Gastrocnemius medialis (tissue), 4 donors: ENCODE data around the gene LIMCH1. TPM values are rescaled to one million over a fixed set of nuclear protein-coding genes. Genes with fewer than 3 reads are reported as not detected.
A peak's percentile ranks its signal among the peaks of the same experiment; 100 is the strongest.

Experiments
- ATAC-seq, 2 donors: fragments of 150-250 bp; one replicate each; pipeline ENCODE4 v1.9.1; 2016
- DNase-seq, 2 donors: peaks; one replicate each; pipeline ENCODE4 v3.0.0-alpha.2; 2019
- H3K27ac ChIP-seq, 4 donors: fragments of 200-600 bp; sonication (generic); 1 replicate in 1 of 4; 2 replicates in 3 of 4; pipeline ENCODE4 v1.5.1; 2016 to 2018; ENCODE audit warnings: mild to moderate bottlenecking in 2 of 4, moderate library complexity in 1 of 4
- H3K27me3 ChIP-seq, 3 donors: fragments of 200-600 bp; sonication (generic) in 2 of 3; 1 replicate in 1 of 3; 2 replicates in 2 of 3; pipeline versions ENCODE4 v1.5.1 to v1.6.0; 2016 to 2019; ENCODE audit warnings: mild to moderate bottlenecking in 1 of 3, moderate library complexity in 1 of 3
- H3K36me3 ChIP-seq, 2 donors: fragments of 200-600 bp; sonication (generic) in 1 of 2; one replicate each; pipeline ENCODE4 v1.5.1; 2017 to 2018
- H3K4me1 ChIP-seq, 2 donors: fragments of 200-600 bp; sonication (generic) in 1 of 2; one replicate each; pipeline ENCODE4 v1.5.1; 2016 to 2017; ENCODE audit warnings: mild to moderate bottlenecking in 2 of 2
- H3K4me3 ChIP-seq, 4 donors: fragments of 200-600 bp; sonication (generic) in 3 of 4; 1 replicate in 1 of 4; 2 replicates in 3 of 4; pipeline ENCODE4 v1.5.1; 2016 to 2019; ENCODE audit warnings: mild to moderate bottlenecking in 2 of 4
- H3K9me3 ChIP-seq, 3 donors: fragments of 200-600 bp; sonication (generic) in 2 of 3; 1 replicate in 1 of 3; 2 replicates in 2 of 3; pipeline ENCODE4 v1.5.1; 2016 to 2019
- CTCF ChIP-seq, 5 experiments: fragments of 450-650 bp in 3 of 5; fragments of 200-600 bp in 2 of 5; sonication (generic) in 2 of 5; IDR thresholded peaks in 4 of 5; conservative IDR thresholded peaks in 1 of 5; 1 replicate in 4 of 5; 2 replicates in 1 of 5; pipeline ENCODE4 v1.5.1; 2016 to 2019; ENCODE audit warnings: antibody characterized with exemption in 5 of 5, mild to moderate bottlenecking in 3 of 5, moderate library complexity in 3 of 5
- POLR2A ChIP-seq, 2 donors: fragments of 450-650 bp; IDR thresholded peaks; one replicate each; pipeline ENCODE4 v1.6.1; 2017; ENCODE audit warnings: antibody characterized with exemption in 2 of 2, mild to moderate bottlenecking in 2 of 2, moderate library complexity in 2 of 2
- in situ Hi-C, 4 donors: fragments of 200-750 bp; cut with MboI; loops; one replicate each; pipeline versions ENCODE4 v1.15.0 to v1.8.0; 2017; ENCODE audit warnings: low sequenced_read_pairs in 4 of 4
- intact Hi-C: fragments of 100-400 bp; cut with DNase I; formaldehyde crosslinking; loops from one replicate; pipeline ENCODE4 v1.15.1; 2023; ENCODE audit warnings: low total_unique reads
- total RNA-seq, 4 donors: library from RNA; depleted of rRNA; stranded (reverse); fragments of >200 nt; gene quantifications; one replicate each; pipeline versions ENCODE4 v1.1.0 to v1.2.3, GENCODE V29; 2016

Gene LIMCH1
- total RNA-seq, 4 donors from 2014 or later = 36.2 to 71.4 (median 52.1) TPM

DNA sequence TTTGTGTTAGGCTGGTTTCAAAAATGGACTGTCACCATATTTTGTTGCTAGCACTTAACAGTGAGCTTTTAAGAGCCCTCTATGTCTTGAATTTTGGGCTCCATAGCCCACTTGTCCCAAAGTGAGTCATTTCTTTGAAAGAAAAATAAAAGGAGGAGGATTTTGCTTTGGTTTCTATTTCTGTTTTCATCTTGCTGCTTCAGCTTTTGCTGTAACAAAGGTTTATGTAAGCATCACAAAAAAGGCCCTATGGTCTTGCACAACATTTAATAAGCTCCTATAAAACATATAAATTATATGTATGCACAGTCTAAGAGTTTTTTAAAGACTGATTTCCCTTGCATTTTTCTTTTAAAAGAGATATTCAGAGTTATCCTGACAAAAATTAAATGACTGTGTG lies 105.4 kb downstream of the LIMCH1 start:
- intact Hi-C loops = loop anchor here (5.0 kb wide), 2 partner anchors 106 to 361 kb away; partner anchors contain the start of gene LIMCH1
- TF ChIP-seq CTCF (IDR thresholded peaks at IDR 0.05 in 4 of 5, conservative IDR thresholded peaks at IDR 0.05 in 1 of 5) = no peak
- no peak for TF ChIP-seq POLR2A (IDR thresholded peaks at IDR 0.05)
- H3K27me3 ChIP-seq = no peaks in the 10 kb centered on the region
- DNase-seq = no peak
- H3K4me1 ChIP-seq = peaks cover 3 to 18% of the 10 kb centered on the region in 2 donors
- no peaks in the 10 kb centered on the region for H3K9me3 ChIP-seq
- no peak overlapping the region for H3K4me3 ChIP-seq
- in situ Hi-C loops = loop anchor here in 1 of 4 donors (10.0 kb wide), 1 partner anchor 289 kb away; no protein-coding TSS in a partner anchor
- H3K36me3 ChIP-seq = peaks cover 0 to 24% of the 10 kb centered on the region in 2 donors
- no peak overlapping the region for H3K27ac ChIP-seq
- ATAC-seq = no peak

DNA sequence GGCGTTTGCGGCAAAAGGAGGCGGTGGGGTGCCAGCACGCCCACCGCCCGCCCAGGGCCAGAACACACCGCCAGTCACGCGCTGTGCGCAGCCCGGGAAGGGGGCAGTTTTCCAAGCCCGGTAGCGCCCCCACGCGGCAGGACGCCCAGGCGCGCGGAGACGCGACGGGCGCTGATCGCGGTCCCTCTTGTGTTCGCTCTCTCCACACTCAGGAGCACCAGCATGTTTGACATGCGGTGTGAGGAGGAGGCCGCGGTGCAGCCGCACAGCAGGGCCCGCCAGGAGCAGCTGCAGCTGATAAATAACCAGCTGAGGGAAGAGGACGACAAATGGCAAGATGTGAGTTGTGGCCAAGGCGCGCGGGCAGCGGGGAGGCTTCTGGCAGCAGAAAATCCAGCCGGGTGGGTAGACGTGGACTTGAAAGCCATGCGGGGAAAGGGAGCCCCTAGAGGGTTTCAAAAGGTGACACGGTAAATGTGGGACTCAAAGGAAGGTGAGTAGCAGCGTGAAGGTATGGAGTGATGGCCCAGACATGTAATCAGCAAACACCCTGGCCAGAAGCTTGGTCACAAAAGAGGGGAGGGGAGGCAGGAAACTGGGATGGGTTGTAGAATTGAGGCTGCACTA lies 106.4 kb downstream of the LIMCH1 start:
- Histone ChIP-seq H3K4me1 (peaks cover 3 to 18% of the 10 kb centered on the region in 2 donors), H3K9me3 (no peaks in the 10 kb centered on the region), H3K27ac (peak overlapping the region; percentile 3 to 74 (median 36)), H3K36me3 (peaks cover 0 to 24% of the 10 kb centered on the region in 2 donors), H3K4me3 (peak overlapping the region in 3 of 4 donors; percentile 32 to 47 (median 37)), H3K27me3 (no peaks in the 10 kb centered on the region)
- in situ Hi-C loops (loop anchor here in 1 of 4 donors (10.0 kb wide), 1 partner anchor 290 kb away; no protein-coding TSS in a partner anchor), intact Hi-C loops (loop anchor here (2.0 to 5.0 kb wide), 3 partner anchors 107 to 362 kb away; partner anchors contain the start of gene LIMCH1)
- ATAC-seq (peak; percentile 92 to 93), DNase-seq (peak; percentile 43 to 71)
- peak; percentile 77 to 92 (median 88) for TF ChIP-seq CTCF (IDR thresholded peaks at IDR 0.05 in 4 of 5, conservative IDR thresholded peaks at IDR 0.05 in 1 of 5)
- TF ChIP-seq POLR2A (IDR thresholded peaks at IDR 0.05) = no peak

DNA sequence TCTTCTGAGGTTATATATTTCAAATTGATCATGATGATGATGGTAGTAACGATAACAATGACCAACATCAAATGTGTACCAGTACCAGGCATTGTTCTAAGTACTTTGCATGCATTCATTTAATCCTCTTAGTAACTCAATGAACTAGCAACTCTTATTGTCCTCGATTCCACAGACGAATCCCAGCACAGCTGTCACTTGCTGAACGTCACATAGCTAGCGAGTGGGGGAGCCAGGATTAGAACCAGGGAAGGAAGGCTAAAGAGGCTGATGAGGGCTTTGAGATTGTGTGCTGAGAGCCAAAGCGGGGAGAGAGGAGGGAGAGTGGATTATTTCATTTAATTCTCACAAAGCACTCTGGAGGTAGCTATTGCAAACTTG lies 106.9 kb downstream of the LIMCH1 start:
- Histone ChIP-seq H3K9me3 (no peaks in the 10 kb centered on the region), H3K4me1 (peaks cover 3 to 18% of the 10 kb centered on the region in 2 donors), H3K27ac (peak overlapping the region in 1 of 4 donors; percentile 41), H3K36me3 (peaks cover 0 to 24% of the 10 kb centered on the region in 2 donors), H3K27me3 (no peaks in the 10 kb centered on the region), H3K4me3 (no peak overlapping the region)
- DNase-seq (no peak), ATAC-seq (no peak)
- TF ChIP-seq POLR2A (IDR thresholded peaks at IDR 0.05) (no peak), CTCF (IDR thresholded peaks at IDR 0.05 in 4 of 5, conservative IDR thresholded peaks at IDR 0.05 in 1 of 5) (no peak)
- intact Hi-C loops = loop anchor here (2.0 to 5.0 kb wide), 3 partner anchors 108 to 363 kb away; partner anchors contain the start of gene LIMCH1
- in situ Hi-C loops = loop anchor here in 2 of 4 donors (5.0 to 10.0 kb wide), 2 partner anchors 290 to 363 kb away; no protein-coding TSS in a partner anchor

DNA sequence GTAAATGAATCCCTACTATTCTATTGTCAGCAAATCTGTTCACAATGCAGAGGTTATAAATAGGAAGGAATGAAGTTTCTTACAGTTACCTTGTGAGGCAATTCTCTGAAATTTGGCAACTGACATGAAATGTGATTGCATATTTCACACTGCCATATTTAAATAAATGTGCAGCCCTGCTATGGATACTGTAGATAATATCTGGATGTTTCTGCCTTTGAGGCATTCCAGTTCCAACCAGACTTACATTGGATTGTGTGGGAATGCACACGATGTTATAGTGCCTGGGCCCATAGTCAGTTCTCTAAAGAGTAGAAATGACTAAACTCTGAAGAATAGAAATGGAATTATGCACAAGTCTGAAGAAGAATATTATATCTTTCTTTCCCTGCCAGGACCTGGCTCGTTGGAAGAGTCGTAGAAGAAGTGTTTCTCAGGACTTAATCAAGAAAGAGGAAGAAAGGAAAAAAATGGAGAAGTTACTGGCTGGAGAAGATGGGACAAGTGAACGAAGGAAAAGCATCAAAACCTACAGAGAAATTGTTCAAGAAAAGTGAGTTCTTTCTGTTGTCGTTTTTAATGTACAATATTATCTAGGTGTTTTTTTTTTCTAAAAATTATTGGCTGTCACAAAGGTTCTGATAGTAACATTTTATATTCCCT lies 107.9 kb downstream of the LIMCH1 start:
- ATAC-seq = no peak
- intact Hi-C loops (loop anchor here (2.0 kb wide), 1 partner anchor 283 kb away; no protein-coding TSS in a partner anchor), in situ Hi-C loops (loop anchor here in 2 of 4 donors (5.0 to 10.0 kb wide), 2 partner anchors 291 to 364 kb away; no protein-coding TSS in a partner anchor)
- no peak for DNase-seq
- H3K27ac ChIP-seq = no peak overlapping the region
- peaks cover 0 to 30% of the 10 kb centered on the region in 2 donors for H3K36me3 ChIP-seq
- peaks cover 3 to 12% of the 10 kb centered on the region in 2 donors for H3K4me1 ChIP-seq
- no peak overlapping the region for H3K4me3 ChIP-seq
- H3K9me3 ChIP-seq = no peaks in the 10 kb centered on the region
- TF ChIP-seq CTCF (IDR thresholded peaks at IDR 0.05 in 4 of 5, conservative IDR thresholded peaks at IDR 0.05 in 1 of 5) (no peak), POLR2A (IDR thresholded peaks at IDR 0.05) (no peak)
- H3K27me3 ChIP-seq = no peaks in the 10 kb centered on the region
